Dendritic cell treated with granulocyte-macrophage colony-stimulating factor and Interleukin-4, amounts not matched to agents 40 ng/mL and 50 ng/mL, for 4 days (primary cell): ENCODE data around the gene SLC22A2.
"Not testable (repeated sequence)": the region's sequence is repeated elsewhere in the genome, so short reads cannot be mapped to it uniquely, and the experiment has no call there.

ENCODE experiments used
- H3K27ac Mint-ChIP-seq: one replicate; pipeline ENCODE4 v1.8.0; 2022; ENCODE audit warnings: mild to moderate bottlenecking, mixed read lengths
- H3K27me3 Mint-ChIP-seq: one replicate; pipeline ENCODE4 v1.8.0; 2022; ENCODE audit warnings: mild to moderate bottlenecking, mixed read lengths
- H3K36me3 Mint-ChIP-seq: one replicate; pipeline ENCODE4 v1.8.0; 2022; ENCODE audit warnings: low read depth, mixed read lengths
- H3K4me1 Mint-ChIP-seq: one replicate; pipeline ENCODE4 v1.8.0; 2022; ENCODE audit warnings: low read depth, mixed read lengths
- H3K4me3 Mint-ChIP-seq: one replicate; pipeline ENCODE4 v1.8.0; 2022; ENCODE audit warnings: mild to moderate bottlenecking, moderate library complexity, mixed read lengths
- H3K9me3 Mint-ChIP-seq: one replicate; pipeline ENCODE4 v1.8.0; 2022; ENCODE audit warnings: mixed read lengths
- intact Hi-C: fragments of 100-400 bp; cut with micrococcal nuclease; formaldehyde crosslinking; loops from one replicate; pipeline ENCODE4 v1.15.0; 2022

SLC22A2 gene

GRCh38 chr6:160249671-160250070 lies 8.9 kb downstream of the SLC22A2 start:
- no peaks in the 10 kb centered on the region for H3K4me1 Mint-ChIP-seq
- intact Hi-C loops, result no loop called here
- no peaks in the 10 kb centered on the region for H3K9me3 Mint-ChIP-seq
- peaks cover 2% of the 10 kb centered on the region for H3K27me3 Mint-ChIP-seq
- no peaks in the 10 kb centered on the region for H3K36me3 Mint-ChIP-seq
- H3K27ac Mint-ChIP-seq, result no peak overlapping the region
- H3K4me3 Mint-ChIP-seq, result no peak overlapping the region

GRCh38 chr6:160248538-160248937 lies 10.1 kb downstream of the SLC22A2 start:
- no peaks in the 10 kb centered on the region for H3K27me3 Mint-ChIP-seq
- H3K27ac Mint-ChIP-seq, result no peak overlapping the region
- H3K36me3 Mint-ChIP-seq, result no peaks in the 10 kb centered on the region
- H3K4me3 Mint-ChIP-seq, result no peak overlapping the region
- no peaks in the 10 kb centered on the region for H3K9me3 Mint-ChIP-seq
- no peaks in the 10 kb centered on the region for H3K4me1 Mint-ChIP-seq
- intact Hi-C loops, result no loop called here

- Mint-ChIP-seq H3K27me3 (no peaks in the 10 kb centered on the region), H3K4me1 (no peaks in the 10 kb centered on the region), H3K4me3 (no peak overlapping the region), H3K27ac (no peak overlapping the region), H3K36me3 (no peaks in the 10 kb centered on the region), H3K9me3 (no peaks in the 10 kb centered on the region)
- intact Hi-C loops, result no loop called here
Measured at GRCh38 chr6:160247457-160247883, 11.2 kb downstream of the SLC22A2 start.

- peaks cover 8% of the 10 kb centered on the region for H3K9me3 Mint-ChIP-seq
- no peak overlapping the region for H3K27ac Mint-ChIP-seq
- intact Hi-C loops, result no loop called here
- no peaks in the 10 kb centered on the region for H3K36me3 Mint-ChIP-seq
- no peaks in the 10 kb centered on the region for H3K27me3 Mint-ChIP-seq
- no peaks in the 10 kb centered on the region for H3K4me1 Mint-ChIP-seq
- no peak overlapping the region for H3K4me3 Mint-ChIP-seq
Measured at GRCh38 chr6:160240691-160241084, 17.9 kb downstream of the SLC22A2 start.

- no peaks in the 10 kb centered on the region for H3K36me3 Mint-ChIP-seq
Measured at GRCh38 chr6:160239929-160240690, 18.5 kb downstream of the SLC22A2 start.

GRCh38 chr6:160238761-160239751 lies 19.6 kb downstream of the SLC22A2 start:
- H3K27ac Mint-ChIP-seq, result no peak overlapping the region

More at GRCh38 chr6:160239929-160240690, 18.5 kb downstream of the SLC22A2 start:
- H3K4me1 Mint-ChIP-seq, result no peaks in the 10 kb centered on the region
- no peaks in the 10 kb centered on the region for H3K27me3 Mint-ChIP-seq
- intact Hi-C loops, result no loop called here
- no peak overlapping the region for H3K27ac Mint-ChIP-seq
- H3K9me3 Mint-ChIP-seq, result peaks cover 8% of the 10 kb centered on the region
- H3K4me3 Mint-ChIP-seq, result no peak overlapping the region

GRCh38 chr6:160238278-160238711 lies 20.3 kb downstream of the SLC22A2 start:
- Mint-ChIP-seq H3K9me3 (peaks cover 8% of the 10 kb centered on the region), H3K27me3 (no peaks in the 10 kb centered on the region), H3K4me1 (no peaks in the 10 kb centered on the region), H3K27ac (no peak overlapping the region), H3K4me3 (no peak overlapping the region), H3K36me3 (no peaks in the 10 kb centered on the region)
- intact Hi-C loops, result no loop called here

More at GRCh38 chr6:160238761-160239751, 19.6 kb downstream of the SLC22A2 start:
- no peaks in the 10 kb centered on the region for H3K4me1 Mint-ChIP-seq
- intact Hi-C loops, result no loop called here
- H3K27me3 Mint-ChIP-seq, result no peaks in the 10 kb centered on the region
- peaks cover 8% of the 10 kb centered on the region for H3K9me3 Mint-ChIP-seq
- H3K4me3 Mint-ChIP-seq, result no peak overlapping the region
- no peaks in the 10 kb centered on the region for H3K36me3 Mint-ChIP-seq

- H3K36me3 Mint-ChIP-seq, H3K4me3 Mint-ChIP-seq, H3K9me3 Mint-ChIP-seq, H3K27ac Mint-ChIP-seq, intact Hi-C loops, H3K4me1 Mint-ChIP-seq, H3K27me3 Mint-ChIP-seq: not testable (repeated sequence)
Measured at GRCh38 chr6:160237597-160238275, 20.9 kb downstream of the SLC22A2 start.

GRCh38 chr6:160236235-160236872 lies 22.3 kb downstream of the SLC22A2 start:
- intact Hi-C loops, H3K9me3 Mint-ChIP-seq, H3K4me3 Mint-ChIP-seq, H3K27me3 Mint-ChIP-seq, H3K36me3 Mint-ChIP-seq, H3K27ac Mint-ChIP-seq, H3K4me1 Mint-ChIP-seq: not testable (repeated sequence)

GRCh38 chr6:160233950-160234640 lies 24.5 kb downstream of the SLC22A2 start:
- H3K36me3 Mint-ChIP-seq, H3K27me3 Mint-ChIP-seq, H3K4me3 Mint-ChIP-seq, intact Hi-C loops, H3K27ac Mint-ChIP-seq, H3K4me1 Mint-ChIP-seq, H3K9me3 Mint-ChIP-seq: not testable (repeated sequence)

GRCh38 chr6:160227769-160228161 lies 30.9 kb downstream of the SLC22A2 start:
- no peaks in the 10 kb centered on the region for H3K4me1 Mint-ChIP-seq
- H3K36me3 Mint-ChIP-seq, result no peaks in the 10 kb centered on the region
- intact Hi-C loops, result no loop called here
- no peak overlapping the region for H3K27ac Mint-ChIP-seq
- no peak overlapping the region for H3K4me3 Mint-ChIP-seq
- no peaks in the 10 kb centered on the region for H3K27me3 Mint-ChIP-seq
- no peaks in the 10 kb centered on the region for H3K9me3 Mint-ChIP-seq

GRCh38 chr6:160227038-160227768 lies 31.4 kb downstream of the SLC22A2 start:
- H3K4me3 Mint-ChIP-seq, result no peak overlapping the region
- H3K9me3 Mint-ChIP-seq, result no peaks in the 10 kb centered on the region
- no peaks in the 10 kb centered on the region for H3K36me3 Mint-ChIP-seq
- H3K4me1 Mint-ChIP-seq, result no peaks in the 10 kb centered on the region
- intact Hi-C loops, result no loop called here
- no peaks in the 10 kb centered on the region for H3K27me3 Mint-ChIP-seq
- no peak overlapping the region for H3K27ac Mint-ChIP-seq
